ENCODE data around the gene WDR64.

DNA sequence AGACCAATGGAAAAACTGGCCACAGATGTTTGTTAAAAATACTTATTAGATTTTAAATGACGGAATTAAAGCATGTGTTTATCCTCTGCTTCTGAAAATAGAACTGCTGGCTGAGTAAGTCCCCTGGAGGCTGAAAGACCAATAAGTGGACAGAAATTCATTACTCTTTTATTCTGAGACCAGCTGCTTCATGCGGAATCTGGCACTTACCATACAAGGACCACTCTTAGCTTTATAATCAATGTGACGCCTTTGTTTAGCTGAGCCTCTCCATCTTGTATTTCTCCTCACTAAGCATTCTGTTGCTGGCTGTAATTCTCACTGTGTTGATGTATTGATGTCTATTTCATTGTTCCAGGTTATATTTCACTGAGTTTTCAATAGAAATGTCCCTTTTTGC lies 189.6 kb downstream of the WDR64 start:
- TF ChIP-seq, protein P1, sequence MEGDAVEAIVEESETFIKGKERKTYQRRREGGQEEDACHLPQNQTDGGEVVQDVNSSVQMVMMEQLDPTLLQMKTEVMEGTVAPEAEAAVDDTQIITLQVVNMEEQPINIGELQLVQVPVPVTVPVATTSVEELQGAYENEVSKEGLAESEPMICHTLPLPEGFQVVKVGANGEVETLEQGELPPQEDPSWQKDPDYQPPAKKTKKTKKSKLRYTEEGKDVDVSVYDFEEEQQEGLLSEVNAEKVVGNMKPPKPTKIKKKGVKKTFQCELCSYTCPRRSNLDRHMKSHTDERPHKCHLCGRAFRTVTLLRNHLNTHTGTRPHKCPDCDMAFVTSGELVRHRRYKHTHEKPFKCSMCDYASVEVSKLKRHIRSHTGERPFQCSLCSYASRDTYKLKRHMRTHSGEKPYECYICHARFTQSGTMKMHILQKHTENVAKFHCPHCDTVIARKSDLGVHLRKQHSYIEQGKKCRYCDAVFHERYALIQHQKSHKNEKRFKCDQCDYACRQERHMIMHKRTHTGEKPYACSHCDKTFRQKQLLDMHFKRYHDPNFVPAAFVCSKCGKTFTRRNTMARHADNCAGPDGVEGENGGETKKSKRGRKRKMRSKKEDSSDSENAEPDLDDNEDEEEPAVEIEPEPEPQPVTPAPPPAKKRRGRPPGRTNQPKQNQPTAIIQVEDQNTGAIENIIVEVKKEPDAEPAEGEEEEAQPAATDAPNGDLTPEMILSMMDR (conservative IDR thresholded peaks at IDR 0.05): no peak
- TF ChIP-seq EZH2 (IDR thresholded peaks at IDR 0.05; ENCODE audit: low read depth): no peak
